ENCODE data around the gene MPPED1. TPM values are rescaled to one million over a fixed set of nuclear protein-coding genes. Genes with fewer than 3 reads are reported as not detected.

MPPED1 gene
- polyA plus RNA-seq, 4 donors: 0.01 to 1.4 (median 0.40) TPM; not detected in 1

- Histone ChIP-seq H3K9me3 (ENCODE audit: control insufficient read depth in 2 of 2, insufficient read depth in 1 of 2, low read depth in 1 of 2, low read length in 1 of 2) (no peaks in the 10 kb centered on the region), H3K27me3 (ENCODE audit: control insufficient read depth in 3 of 3, insufficient read depth in 3 of 3, low read length in 3 of 3) (peaks cover 12 to 30% (median 27%) of the 10 kb centered on the region in 3 donors), H3K4me3 (ENCODE audit: low read depth in 1 of 3, low read length in 3 of 3) (no peak overlapping the region), H3K36me3 (ENCODE audit: control insufficient read depth in 3 of 3, insufficient read depth in 2 of 3, low read depth in 1 of 3, low read length in 3 of 3) (no peaks in the 10 kb centered on the region), H3K4me1 (ENCODE audit: control insufficient read depth in 3 of 3, insufficient read depth in 2 of 3, low read depth in 1 of 3, low read length in 2 of 3) (no peaks in the 10 kb centered on the region), H3K27ac (ENCODE audit: low read depth in 1 of 3, low read length in 2 of 3) (no peak overlapping the region)
- FAIRE-seq (no peak), DNase-seq (no peak)
- WGBS, 3 donors: 58 to 69% (median 68%) methylated on average over 26 of the region's 26 CpGs
Measured at GRCh38 chr22:43412808-43413795, 1.3 kb downstream of the MPPED1 start.

- Histone ChIP-seq H3K27ac (ENCODE audit: low read depth in 1 of 3, low read length in 2 of 3) (no peak overlapping the region), H3K4me3 (ENCODE audit: low read depth in 1 of 3, low read length in 3 of 3) (no peak overlapping the region), H3K9me3 (ENCODE audit: control insufficient read depth in 2 of 2, insufficient read depth in 1 of 2, low read depth in 1 of 2, low read length in 1 of 2) (no peaks in the 10 kb centered on the region), H3K27me3 (ENCODE audit: control insufficient read depth in 3 of 3, insufficient read depth in 3 of 3, low read length in 3 of 3) (peaks cover 12 to 30% (median 27%) of the 10 kb centered on the region in 3 donors), H3K4me1 (ENCODE audit: control insufficient read depth in 3 of 3, insufficient read depth in 2 of 3, low read depth in 1 of 3, low read length in 2 of 3) (no peaks in the 10 kb centered on the region), H3K36me3 (ENCODE audit: control insufficient read depth in 3 of 3, insufficient read depth in 2 of 3, low read depth in 1 of 3, low read length in 3 of 3) (no peaks in the 10 kb centered on the region)
- DNase-seq (no peak), FAIRE-seq (no peak)
- WGBS, 3 donors: 72 to 87% (median 79%) methylated on average over 11 of the region's 11 CpGs
Measured at GRCh38 chr22:43413826-43414225, 2.0 kb downstream of the MPPED1 start.

GRCh38 chr22:43415681-43416080, 3.9 kb downstream of the MPPED1 start:
- no peak for DNase-seq
- WGBS, 3 donors: 77 to 83% (median 78%) methylated on average over 7 of the region's 7 CpGs
- FAIRE-seq: no peak
- H3K9me3 ChIP-seq (ENCODE audit: control insufficient read depth in 2 of 2, insufficient read depth in 1 of 2, low read depth in 1 of 2, low read length in 1 of 2): no peaks in the 10 kb centered on the region
- H3K27ac ChIP-seq (ENCODE audit: low read depth in 1 of 3, low read length in 2 of 3): no peak overlapping the region
- no peaks in the 10 kb centered on the region for H3K36me3 ChIP-seq (ENCODE audit: control insufficient read depth in 3 of 3, insufficient read depth in 2 of 3, low read depth in 1 of 3, low read length in 3 of 3)
- no peak overlapping the region for H3K4me3 ChIP-seq (ENCODE audit: low read depth in 1 of 3, low read length in 3 of 3)
- H3K4me1 ChIP-seq (ENCODE audit: control insufficient read depth in 3 of 3, insufficient read depth in 2 of 3, low read depth in 1 of 3, low read length in 2 of 3): no peaks in the 10 kb centered on the region
- H3K27me3 ChIP-seq (ENCODE audit: control insufficient read depth in 3 of 3, insufficient read depth in 3 of 3, low read length in 3 of 3): peaks cover 12 to 25% (median 14%) of the 10 kb centered on the region in 3 donors

GRCh38 chr22:43417555-43417954, 5.7 kb downstream of the MPPED1 start:
- Histone ChIP-seq H3K27me3 (ENCODE audit: control insufficient read depth in 3 of 3, insufficient read depth in 3 of 3, low read length in 3 of 3) (peaks cover 0 to 16% (median 11%) of the 10 kb centered on the region in 3 donors), H3K4me1 (ENCODE audit: control insufficient read depth in 3 of 3, insufficient read depth in 2 of 3, low read depth in 1 of 3, low read length in 2 of 3) (no peaks in the 10 kb centered on the region), H3K9me3 (ENCODE audit: control insufficient read depth in 2 of 2, insufficient read depth in 1 of 2, low read depth in 1 of 2, low read length in 1 of 2) (no peaks in the 10 kb centered on the region), H3K4me3 (ENCODE audit: low read depth in 1 of 3, low read length in 3 of 3) (no peak overlapping the region), H3K36me3 (ENCODE audit: control insufficient read depth in 3 of 3, insufficient read depth in 2 of 3, low read depth in 1 of 3, low read length in 3 of 3) (no peaks in the 10 kb centered on the region), H3K27ac (ENCODE audit: low read depth in 1 of 3, low read length in 2 of 3) (no peak overlapping the region)
- WGBS, 3 donors: 83 to 88% (median 85%) methylated on average over 11 of the region's 11 CpGs
- no peak for FAIRE-seq
- DNase-seq: no peak

- no peaks in the 10 kb centered on the region for H3K36me3 ChIP-seq (ENCODE audit: control insufficient read depth in 3 of 3, insufficient read depth in 2 of 3, low read depth in 1 of 3, low read length in 3 of 3)
- H3K27me3 ChIP-seq (ENCODE audit: control insufficient read depth in 3 of 3, insufficient read depth in 3 of 3, low read length in 3 of 3): peaks cover 0 to 9% (median 6%) of the 10 kb centered on the region in 3 donors
- H3K9me3 ChIP-seq (ENCODE audit: control insufficient read depth in 2 of 2, insufficient read depth in 1 of 2, low read depth in 1 of 2, low read length in 1 of 2): no peaks in the 10 kb centered on the region
- FAIRE-seq (no peak), DNase-seq (no peak)
- H3K4me3 ChIP-seq (ENCODE audit: low read depth in 1 of 3, low read length in 3 of 3): no peak overlapping the region
- no peaks in the 10 kb centered on the region for H3K4me1 ChIP-seq (ENCODE audit: control insufficient read depth in 3 of 3, insufficient read depth in 2 of 3, low read depth in 1 of 3, low read length in 2 of 3)
- WGBS, 3 donors: 67 to 83% (median 73%) methylated on average over 15 of the region's 15 CpGs
- no peak overlapping the region for H3K27ac ChIP-seq (ENCODE audit: low read depth in 1 of 3, low read length in 2 of 3)
Measured at GRCh38 chr22:43418079-43418825, 6.4 kb downstream of the MPPED1 start.

- FAIRE-seq: no peak
Measured at GRCh38 chr22:43419371-43420080, 7.7 kb downstream of the MPPED1 start.

GRCh38 chr22:43421046-43421665, 9.3 kb downstream of the MPPED1 start:
- Histone ChIP-seq H3K27ac (ENCODE audit: low read depth in 1 of 3, low read length in 2 of 3) (no peak overlapping the region), H3K27me3 (ENCODE audit: control insufficient read depth in 3 of 3, insufficient read depth in 3 of 3, low read length in 3 of 3) (peaks cover 0 to 1% (median 0%) of the 10 kb centered on the region in 3 donors), H3K4me1 (ENCODE audit: control insufficient read depth in 3 of 3, insufficient read depth in 2 of 3, low read depth in 1 of 3, low read length in 2 of 3) (no peaks in the 10 kb centered on the region), H3K9me3 (ENCODE audit: control insufficient read depth in 2 of 2, insufficient read depth in 1 of 2, low read depth in 1 of 2, low read length in 1 of 2) (no peaks in the 10 kb centered on the region), H3K4me3 (ENCODE audit: low read depth in 1 of 3, low read length in 3 of 3) (no peak overlapping the region), H3K36me3 (ENCODE audit: control insufficient read depth in 3 of 3, insufficient read depth in 2 of 3, low read depth in 1 of 3, low read length in 3 of 3) (no peaks in the 10 kb centered on the region)
- no peak for FAIRE-seq
- no peak for DNase-seq
- WGBS, 3 donors: 77 to 88% (median 81%) methylated on average over 35 to 36 of the region's 36 CpGs

More at GRCh38 chr22:43419371-43420080, 7.7 kb downstream of the MPPED1 start:
- Histone ChIP-seq H3K36me3 (ENCODE audit: control insufficient read depth in 3 of 3, insufficient read depth in 2 of 3, low read depth in 1 of 3, low read length in 3 of 3) (no peaks in the 10 kb centered on the region), H3K27me3 (ENCODE audit: control insufficient read depth in 3 of 3, insufficient read depth in 3 of 3, low read length in 3 of 3) (peaks cover 0 to 3% (median 0%) of the 10 kb centered on the region in 3 donors), H3K4me1 (ENCODE audit: control insufficient read depth in 3 of 3, insufficient read depth in 2 of 3, low read depth in 1 of 3, low read length in 2 of 3) (no peaks in the 10 kb centered on the region), H3K9me3 (ENCODE audit: control insufficient read depth in 2 of 2, insufficient read depth in 1 of 2, low read depth in 1 of 2, low read length in 1 of 2) (no peaks in the 10 kb centered on the region), H3K27ac (ENCODE audit: low read depth in 1 of 3, low read length in 2 of 3) (no peak overlapping the region), H3K4me3 (ENCODE audit: low read depth in 1 of 3, low read length in 3 of 3) (no peak overlapping the region)
- 36 to 64% (median 49%) methylated on average over 13 of the region's 13 CpGs for WGBS, 3 donors
- DNase-seq: no peak
